GM12878 (cell line): Measurements from ENCODE around the gene HNRNPA2B1. TPM values are rescaled to one million over a fixed set of nuclear protein-coding genes. Genes with fewer than 3 reads are reported as not detected.

ENCODE experiments used
- BMI1 ChIP-seq: fragments of 450-650 bp; IDR thresholded peaks from 2 replicates; pipeline ENCODE4 v1.6.1; 2016; ENCODE audit warnings: mild to moderate bottlenecking, moderate library complexity, borderline replicate concordance
- ESRRA ChIP-seq: IDR thresholded peaks from 2 replicates; pipeline ENCODE4 v1.6.1; 2012; ENCODE audit warnings: mild to moderate bottlenecking, low read length, improper control_type of control experiment
- FOXM1 ChIP-seq: IDR thresholded peaks from 2 replicates; pipeline ENCODE4 v1.6.1; 2012; ENCODE audit warnings: low read depth, mild to moderate bottlenecking, inconsistent platforms, low read length, moderate library complexity
- GATAD2B ChIP-seq: fragments of 450-650 bp; conservative IDR thresholded peaks from 2 replicates; pipeline ENCODE4 v1.6.1; 2017; ENCODE audit warnings: low read depth, mild to moderate bottlenecking, moderate library complexity
- IKZF2 ChIP-seq, 2 experiments: fragments of 450-650 bp; IDR thresholded peaks; 2 replicates each; pipeline ENCODE4 v1.6.1; 2017; ENCODE audit warnings: mild to moderate bottlenecking in 2 of 2, moderate library complexity in 2 of 2
- JUND ChIP-seq: IDR thresholded peaks from 2 replicates; pipeline ENCODE4 v1.6.1; 2012; ENCODE audit warnings: low read depth, mild to moderate bottlenecking, low read length, improper control_type of control experiment, moderate library complexity
- MEF2B ChIP-seq: fragments of 450-650 bp; IDR thresholded peaks from 2 replicates; pipeline ENCODE4 v1.6.1; 2018; ENCODE audit warnings: mild to moderate bottlenecking, moderate library complexity; ENCODE audit not compliant: partially characterized antibody, poor library complexity, severe bottlenecking
- NR2F1 ChIP-seq: fragments of 450-650 bp; conservative IDR thresholded peaks from 2 replicates; pipeline ENCODE4 v1.6.1; 2017; ENCODE audit warnings: mild to moderate bottlenecking
- PAX5 ChIP-seq: IDR thresholded peaks from 2 replicates; pipeline ENCODE4 v1.6.1; 2011; ENCODE audit warnings: low read depth, low read length, borderline replicate concordance
- PRDM15 ChIP-seq: fragments of 450-650 bp; formaldehyde crosslinking; IDR thresholded peaks from 2 replicates; pipeline ENCODE4 v1.4.0; 2020; ENCODE audit warnings: mild to moderate bottlenecking, moderate library complexity
- RAD21 ChIP-seq: IDR thresholded peaks from 2 replicates; pipeline ENCODE4 v1.6.1; 2011; ENCODE audit warnings: mild to moderate bottlenecking, low read depth, low read length, moderate library complexity; ENCODE audit not compliant: insufficient read depth
- RUNX3 ChIP-seq: IDR thresholded peaks from 2 replicates; pipeline ENCODE4 v1.6.1; 2012; ENCODE audit warnings: low read length, inconsistent platforms
- SIX5 ChIP-seq: IDR thresholded peaks from 2 replicates; pipeline ENCODE4 v1.6.1; 2011; ENCODE audit warnings: mild to moderate bottlenecking, low read depth, low read length, moderate library complexity; ENCODE audit not compliant: severe bottlenecking
- SP1 ChIP-seq: IDR thresholded peaks from one replicate; pipeline ENCODE4 v1.6.1; 2011; ENCODE audit warnings: low read depth, low read length
- TBL1XR1 ChIP-seq: IDR thresholded peaks from 2 replicates; pipeline ENCODE4 v1.6.1; 2012; ENCODE audit warnings: low read depth, low read length, improper control_type of control experiment
- ZNF207 ChIP-seq: fragments of 450-650 bp; IDR thresholded peaks from 2 replicates; pipeline ENCODE4 v1.6.1; 2014; ENCODE audit warnings: antibody characterized with exemption, mild to moderate bottlenecking, borderline replicate concordance
- ZNF24 ChIP-seq: fragments of 450-650 bp; IDR thresholded peaks from 2 replicates; pipeline ENCODE4 v1.6.1; 2017; ENCODE audit warnings: antibody characterized with exemption, mild to moderate bottlenecking
- ZNF384 ChIP-seq: IDR thresholded peaks from 2 replicates; pipeline ENCODE4 v1.6.1; 2012; ENCODE audit warnings: low read depth, mild to moderate bottlenecking, low read length, improper control_type of control experiment, borderline replicate concordance
- ZSCAN29 ChIP-seq: fragments of 450-650 bp; IDR thresholded peaks from 2 replicates; pipeline ENCODE4 v1.6.1; 2017; ENCODE audit warnings: mild to moderate bottlenecking, moderate library complexity
- polyA plus RNA-seq, 11 experiments: library from polyadenylated mRNA; depleted of rRNA in 4 of 11; unstranded in 6 of 11; stranded (reverse) in 5 of 11; fragments of >200 nt; fragmentation: Nextera tagmentation in 4 of 11; fragmentation: Illumina TruSeq in 1 of 11; extraction: Ambion mirVana in 4 of 11; extraction: Trizol in 1 of 11; gene quantifications; 1 replicate in 1 of 11; 2 replicates in 10 of 11; pipeline versions ENCODE4 v1.2.1 to v1.2.3, GENCODE V29; 2011 to 2016; ENCODE audit warnings: inconsistent platforms in 2 of 11, missing spikeins in 2 of 11, low read depth in 1 of 11
- total RNA-seq, 4 experiments: library from RNA; depleted of rRNA in 3 of 4; stranded (reverse); fragments of >200 nt in 3 of 4; fragmentation: Illumina TruSeq in 1 of 4; extraction: Trizol in 1 of 4; gene quantifications; 2 replicates each; pipeline versions ENCODE4 v1.2.1 to v1.2.3, GENCODE V29; 2013 to 2021
- TF ChIP-seq, protein P1 (sequence below): fragments of 450-650 bp; IDR thresholded peaks from 2 replicates; pipeline ENCODE4 v1.6.1; 2017; ENCODE audit warnings: antibody characterized with exemption, mild to moderate bottlenecking, moderate library complexity
- TF ChIP-seq, protein P2 (sequence below): IDR thresholded peaks from 2 replicates; pipeline ENCODE4 v1.6.1; 2011; ENCODE audit warnings: low read depth, low read length, improper control_type of control experiment, borderline replicate concordance
- TF ChIP-seq, protein P3 (sequence below): fragments of 450-650 bp; IDR thresholded peaks from 2 replicates; pipeline ENCODE4 v1.6.1; 2014; ENCODE audit warnings: mild to moderate bottlenecking

Gene HNRNPA2B1
- total and polyA plus RNA-seq, 10 of the 15 experiments (the other 5 are each of a cell fraction or from before 2014, with no cell fraction given), result 295 to 1,396 (median 932) TPM

DNA sequence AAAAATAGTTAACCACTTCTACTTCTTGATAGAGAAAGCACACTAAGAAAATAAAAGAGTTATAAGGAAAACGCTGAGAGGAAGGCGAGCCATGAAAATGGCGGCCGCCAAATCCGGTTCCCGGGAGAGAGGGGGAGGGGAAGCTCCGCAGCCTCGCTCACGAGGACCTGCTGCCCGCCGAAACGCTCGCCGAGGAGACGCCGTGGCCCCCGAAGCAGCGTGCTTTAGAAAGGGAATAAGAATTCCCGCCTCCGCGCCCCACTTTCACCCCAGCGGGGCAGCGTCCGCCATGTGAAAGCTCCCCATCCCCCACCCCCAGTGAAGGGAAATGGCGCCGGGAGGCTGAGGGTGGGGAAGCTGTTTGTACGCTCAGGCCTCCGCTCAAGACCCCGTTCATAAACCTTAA lies 505 bp downstream of the HNRNPA2B1 start (continued):
- no peak for TF ChIP-seq GATAD2B
- peak; percentile 80 for TF ChIP-seq ZSCAN29
- no peak for TF ChIP-seq JUND
- no peak for TF ChIP-seq FOXM1
- no peak for TF ChIP-seq ZNF24
- no peak for TF ChIP-seq ZNF207
- TF ChIP-seq RAD21, result no peak
- peak; percentile 56 for TF ChIP-seq MEF2B
- no peak for TF ChIP-seq BMI1
- TF ChIP-seq, protein P1, sequence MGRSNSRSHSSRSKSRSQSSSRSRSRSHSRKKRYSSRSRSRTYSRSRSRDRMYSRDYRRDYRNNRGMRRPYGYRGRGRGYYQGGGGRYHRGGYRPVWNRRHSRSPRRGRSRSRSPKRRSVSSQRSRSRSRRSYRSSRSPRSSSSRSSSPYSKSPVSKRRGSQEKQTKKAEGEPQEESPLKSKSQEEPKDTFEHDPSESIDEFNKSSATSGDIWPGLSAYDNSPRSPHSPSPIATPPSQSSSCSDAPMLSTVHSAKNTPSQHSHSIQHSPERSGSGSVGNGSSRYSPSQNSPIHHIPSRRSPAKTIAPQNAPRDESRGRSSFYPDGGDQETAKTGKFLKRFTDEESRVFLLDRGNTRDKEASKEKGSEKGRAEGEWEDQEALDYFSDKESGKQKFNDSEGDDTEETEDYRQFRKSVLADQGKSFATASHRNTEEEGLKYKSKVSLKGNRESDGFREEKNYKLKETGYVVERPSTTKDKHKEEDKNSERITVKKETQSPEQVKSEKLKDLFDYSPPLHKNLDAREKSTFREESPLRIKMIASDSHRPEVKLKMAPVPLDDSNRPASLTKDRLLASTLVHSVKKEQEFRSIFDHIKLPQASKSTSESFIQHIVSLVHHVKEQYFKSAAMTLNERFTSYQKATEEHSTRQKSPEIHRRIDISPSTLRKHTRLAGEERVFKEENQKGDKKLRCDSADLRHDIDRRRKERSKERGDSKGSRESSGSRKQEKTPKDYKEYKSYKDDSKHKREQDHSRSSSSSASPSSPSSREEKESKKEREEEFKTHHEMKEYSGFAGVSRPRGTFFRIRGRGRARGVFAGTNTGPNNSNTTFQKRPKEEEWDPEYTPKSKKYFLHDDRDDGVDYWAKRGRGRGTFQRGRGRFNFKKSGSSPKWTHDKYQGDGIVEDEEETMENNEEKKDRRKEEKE, result no peak
- peak; percentile 51; the same call in 1 of the 2 replicates for TF ChIP-seq PRDM15 (CRISPR knock-in tag)
- TF ChIP-seq PAX5, result no peak
- no peak for TF ChIP-seq SP1
- TF ChIP-seq NR2F1, result 0 out of 2 replicates have a peak, but pooled peaks have one; percentile 44
- TF ChIP-seq, protein P2, sequence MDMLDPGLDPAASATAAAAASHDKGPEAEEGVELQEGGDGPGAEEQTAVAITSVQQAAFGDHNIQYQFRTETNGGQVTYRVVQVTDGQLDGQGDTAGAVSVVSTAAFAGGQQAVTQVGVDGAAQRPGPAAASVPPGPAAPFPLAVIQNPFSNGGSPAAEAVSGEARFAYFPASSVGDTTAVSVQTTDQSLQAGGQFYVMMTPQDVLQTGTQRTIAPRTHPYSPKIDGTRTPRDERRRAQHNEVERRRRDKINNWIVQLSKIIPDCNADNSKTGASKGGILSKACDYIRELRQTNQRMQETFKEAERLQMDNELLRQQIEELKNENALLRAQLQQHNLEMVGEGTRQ, result no peak
- peak; percentile 2; the same call in 1 of the 2 replicates for TF ChIP-seq RUNX3
- TF ChIP-seq SIX5, result no peak
- TF ChIP-seq TBL1XR1, result no peak
- no peak for TF ChIP-seq ESRRA
- TF ChIP-seq, protein P3, sequence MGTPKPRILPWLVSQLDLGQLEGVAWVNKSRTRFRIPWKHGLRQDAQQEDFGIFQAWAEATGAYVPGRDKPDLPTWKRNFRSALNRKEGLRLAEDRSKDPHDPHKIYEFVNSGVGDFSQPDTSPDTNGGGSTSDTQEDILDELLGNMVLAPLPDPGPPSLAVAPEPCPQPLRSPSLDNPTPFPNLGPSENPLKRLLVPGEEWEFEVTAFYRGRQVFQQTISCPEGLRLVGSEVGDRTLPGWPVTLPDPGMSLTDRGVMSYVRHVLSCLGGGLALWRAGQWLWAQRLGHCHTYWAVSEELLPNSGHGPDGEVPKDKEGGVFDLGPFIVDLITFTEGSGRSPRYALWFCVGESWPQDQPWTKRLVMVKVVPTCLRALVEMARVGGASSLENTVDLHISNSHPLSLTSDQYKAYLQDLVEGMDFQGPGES, result no peak
- no peak for TF ChIP-seq ZNF384
- peak; percentile 54 to 69; a peak in 2 of 4 replicates for TF ChIP-seq IKZF2 (IDR thresholded peaks at IDR 0.05)
